ENCODE measurements around the gene YIPF7.

DNA sequence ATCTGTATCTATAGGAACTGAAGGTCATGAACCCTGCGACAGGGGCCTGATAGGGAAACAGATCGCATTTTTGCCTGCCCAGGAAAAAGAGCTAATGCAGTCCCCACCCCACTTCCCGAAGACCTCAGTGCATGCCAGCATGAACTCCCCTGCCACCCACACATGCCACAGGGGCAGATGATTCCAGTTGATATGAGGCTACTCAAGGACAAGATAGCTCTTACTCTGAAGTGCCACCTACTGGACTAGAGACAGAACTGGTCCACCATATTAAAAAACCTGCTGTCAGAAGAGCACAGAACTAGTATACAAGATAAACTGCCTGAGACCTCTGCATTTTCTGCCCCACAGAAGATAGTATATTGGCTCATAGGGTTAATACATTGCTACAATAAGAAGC is 68.0 kb downstream of the YIPF7 start:
- TF ChIP-seq, protein P1, sequence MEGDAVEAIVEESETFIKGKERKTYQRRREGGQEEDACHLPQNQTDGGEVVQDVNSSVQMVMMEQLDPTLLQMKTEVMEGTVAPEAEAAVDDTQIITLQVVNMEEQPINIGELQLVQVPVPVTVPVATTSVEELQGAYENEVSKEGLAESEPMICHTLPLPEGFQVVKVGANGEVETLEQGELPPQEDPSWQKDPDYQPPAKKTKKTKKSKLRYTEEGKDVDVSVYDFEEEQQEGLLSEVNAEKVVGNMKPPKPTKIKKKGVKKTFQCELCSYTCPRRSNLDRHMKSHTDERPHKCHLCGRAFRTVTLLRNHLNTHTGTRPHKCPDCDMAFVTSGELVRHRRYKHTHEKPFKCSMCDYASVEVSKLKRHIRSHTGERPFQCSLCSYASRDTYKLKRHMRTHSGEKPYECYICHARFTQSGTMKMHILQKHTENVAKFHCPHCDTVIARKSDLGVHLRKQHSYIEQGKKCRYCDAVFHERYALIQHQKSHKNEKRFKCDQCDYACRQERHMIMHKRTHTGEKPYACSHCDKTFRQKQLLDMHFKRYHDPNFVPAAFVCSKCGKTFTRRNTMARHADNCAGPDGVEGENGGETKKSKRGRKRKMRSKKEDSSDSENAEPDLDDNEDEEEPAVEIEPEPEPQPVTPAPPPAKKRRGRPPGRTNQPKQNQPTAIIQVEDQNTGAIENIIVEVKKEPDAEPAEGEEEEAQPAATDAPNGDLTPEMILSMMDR (conservative IDR thresholded peaks at IDR 0.05 in 1 of 2, IDR thresholded peaks at IDR 0.05 in 1 of 2; ENCODE audit: low read depth in 1 of 2, low read length in 2 of 2), result no peak
- TF ChIP-seq EZH2 (IDR thresholded peaks at IDR 0.05; ENCODE audit: low read length, missing control alignments), result no peak

Measured in fibroblast of lung (primary cell).